HL-60/S4 treated with phorbol 12-myristate 13-acetate at 8.2 ng/mL for 4 days and 3 days (cell line): ENCODE measurements around the gene C10orf67.
"Not testable (repeated sequence)": the region's sequence is repeated elsewhere in the genome, so short reads cannot be mapped to it uniquely, and the experiment has no call there.

Experiments used
- in situ Hi-C: fragments of 300-500 bp; cut with MboI; formaldehyde crosslinking; loops from 2 replicates; pipeline ENCODE4 v1.15.0; 2022; ENCODE audit warnings: low sequenced_read_pairs

Gene C10orf67

DNA sequence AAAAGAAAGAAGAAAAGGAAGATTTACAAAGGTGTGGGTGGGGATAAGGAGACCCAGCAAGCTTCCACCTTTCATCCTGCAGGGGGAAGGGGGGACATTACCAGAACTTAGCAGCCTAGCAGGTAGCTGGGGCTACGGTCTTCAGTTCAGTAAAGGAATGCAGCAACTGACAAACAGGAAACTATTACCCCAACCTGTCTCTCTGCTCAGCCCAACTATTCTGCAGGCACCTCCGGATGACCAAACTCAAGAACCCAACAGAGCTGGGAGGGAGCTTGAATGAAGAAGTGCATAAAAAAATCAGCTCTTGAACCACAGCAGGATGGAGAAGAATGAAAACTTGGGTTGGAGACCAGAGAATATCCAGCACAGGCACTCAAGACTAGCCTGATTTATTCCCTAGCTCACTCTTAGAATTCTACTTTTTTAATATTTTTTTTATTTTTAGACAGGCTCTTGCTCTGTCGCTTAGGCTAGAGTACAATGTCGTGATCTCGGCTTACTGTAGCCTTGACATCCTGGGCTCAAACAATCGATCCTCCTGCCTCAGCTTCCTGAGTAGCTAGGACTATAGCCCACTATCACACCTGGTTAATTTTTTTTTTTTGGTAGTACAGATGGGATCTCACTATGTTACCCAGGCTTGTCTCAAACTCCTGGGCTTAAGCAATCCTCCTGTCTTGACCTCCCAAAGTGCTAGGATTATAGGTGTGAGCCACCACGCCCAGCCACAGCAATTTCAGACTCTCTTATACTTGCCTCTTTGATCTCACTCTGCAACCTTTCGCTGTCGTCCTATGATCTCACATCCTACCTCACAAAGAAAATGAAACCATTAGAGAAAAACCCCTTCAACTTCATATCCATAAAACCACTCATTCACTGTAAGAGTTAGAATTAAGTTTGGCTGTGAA is 18.5 kb upstream of the C10orf67 start:
- in situ Hi-C loops: no loop called here

DNA sequence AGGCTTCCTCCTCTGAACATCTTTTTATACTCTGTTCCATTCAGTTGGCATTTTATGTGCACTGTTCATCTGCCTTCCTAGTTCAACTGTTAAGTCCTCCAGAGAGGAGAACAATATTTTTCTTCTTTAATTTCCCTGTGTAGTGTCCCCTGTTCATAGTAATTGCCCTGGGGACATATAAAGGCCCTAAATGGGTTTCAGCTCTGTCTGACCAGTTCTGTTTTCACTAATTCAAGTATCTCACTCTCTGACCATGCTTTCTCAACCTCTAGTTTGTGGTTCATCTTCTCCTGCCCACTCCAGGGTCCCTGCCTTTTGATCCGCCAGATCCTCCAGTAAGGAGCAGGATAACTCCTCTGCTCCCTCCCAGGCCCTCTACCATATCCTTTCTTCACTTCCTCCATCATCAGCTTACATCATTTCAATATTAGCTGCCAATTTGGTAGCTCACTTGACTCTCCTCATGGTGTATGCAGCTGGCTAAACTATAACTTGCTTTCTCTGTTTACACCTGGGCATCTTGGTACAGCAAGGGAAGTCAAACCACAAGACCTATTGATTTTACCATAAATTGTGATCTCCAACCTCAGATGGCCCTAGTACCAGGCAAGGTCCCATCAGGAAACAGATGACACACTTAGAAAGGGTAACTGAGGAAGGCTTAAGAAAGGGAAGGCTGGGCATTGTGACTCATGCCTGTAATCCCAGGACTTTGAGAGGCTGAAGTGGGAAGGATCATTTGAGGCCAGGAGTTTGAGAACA is 17.7 kb upstream of the C10orf67 start:
- in situ Hi-C loops: no loop called here

DNA sequence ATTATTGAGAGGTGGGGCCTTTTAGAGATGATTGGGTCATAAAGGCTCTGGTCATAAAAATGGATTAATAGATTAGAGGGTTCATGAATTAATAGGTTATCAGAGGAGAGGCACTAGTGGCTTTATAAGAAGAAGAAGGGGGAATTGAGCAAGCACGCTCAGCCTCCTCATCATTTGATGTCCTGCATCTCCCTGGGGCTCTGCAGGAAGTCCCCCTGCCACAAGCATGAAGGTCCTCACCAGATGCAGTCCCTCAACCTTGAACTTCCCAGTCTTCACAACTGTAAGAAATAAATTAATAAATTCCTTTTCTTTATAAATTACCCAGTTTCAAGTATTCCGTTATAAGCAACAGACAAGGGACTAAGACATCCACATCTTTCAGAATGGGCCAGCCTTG is 17.1 kb upstream of the C10orf67 start:
- in situ Hi-C loops: no loop called here

DNA sequence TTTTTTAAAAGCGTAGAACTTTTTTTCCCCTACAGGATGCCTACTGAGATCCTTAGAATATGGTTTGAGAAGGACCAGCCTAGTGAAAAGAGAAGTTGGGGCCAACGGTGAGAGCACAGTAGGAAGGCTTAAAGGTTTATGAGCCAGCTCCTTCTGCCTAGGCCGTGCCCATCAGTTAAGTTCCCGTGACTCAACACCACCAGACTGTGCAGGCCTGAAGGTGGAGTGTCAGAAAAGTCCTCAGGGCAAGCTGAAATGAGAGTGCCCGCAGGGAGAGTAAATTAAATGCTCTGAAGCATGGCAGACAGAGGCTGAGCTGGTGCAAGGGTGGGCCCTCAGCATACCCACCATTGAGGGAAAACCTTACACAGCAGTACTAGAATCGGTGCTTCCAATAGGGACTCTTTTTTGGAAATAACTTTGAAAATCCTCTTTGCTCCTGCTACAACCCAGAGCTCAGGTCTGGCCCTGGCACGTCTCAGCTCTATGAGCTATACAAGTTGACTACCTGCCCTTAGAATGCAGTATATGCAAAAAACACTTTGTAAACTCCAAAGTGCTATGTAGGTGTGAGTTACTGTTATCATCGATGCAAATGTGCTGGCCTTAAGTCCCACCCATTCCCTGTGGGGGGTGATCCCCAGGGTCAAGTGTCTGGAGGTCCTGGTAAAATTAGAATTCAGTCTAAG is 15.2 kb upstream of the C10orf67 start:
- in situ Hi-C loops: no loop called here

DNA sequence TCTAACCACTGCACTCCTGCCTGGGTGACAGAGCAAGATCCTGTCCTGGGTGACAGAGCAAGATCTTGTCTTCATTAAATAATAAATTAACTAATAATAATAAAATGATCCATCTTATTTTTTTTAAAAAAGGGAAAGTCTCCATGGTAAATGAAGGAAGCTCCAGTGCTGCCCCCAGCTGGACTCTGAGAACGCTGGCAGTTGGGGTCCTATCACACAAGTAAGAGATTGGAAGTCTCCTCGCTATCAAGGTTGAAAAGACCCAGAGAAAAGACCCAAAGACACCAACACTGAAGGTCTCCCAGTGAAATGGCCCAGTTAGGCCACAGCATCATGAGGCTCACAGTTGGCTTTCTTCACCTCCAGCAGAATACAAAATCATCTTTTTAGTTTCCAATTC is 13.8 kb upstream of the C10orf67 start:
- in situ Hi-C loops: no loop called here

DNA sequence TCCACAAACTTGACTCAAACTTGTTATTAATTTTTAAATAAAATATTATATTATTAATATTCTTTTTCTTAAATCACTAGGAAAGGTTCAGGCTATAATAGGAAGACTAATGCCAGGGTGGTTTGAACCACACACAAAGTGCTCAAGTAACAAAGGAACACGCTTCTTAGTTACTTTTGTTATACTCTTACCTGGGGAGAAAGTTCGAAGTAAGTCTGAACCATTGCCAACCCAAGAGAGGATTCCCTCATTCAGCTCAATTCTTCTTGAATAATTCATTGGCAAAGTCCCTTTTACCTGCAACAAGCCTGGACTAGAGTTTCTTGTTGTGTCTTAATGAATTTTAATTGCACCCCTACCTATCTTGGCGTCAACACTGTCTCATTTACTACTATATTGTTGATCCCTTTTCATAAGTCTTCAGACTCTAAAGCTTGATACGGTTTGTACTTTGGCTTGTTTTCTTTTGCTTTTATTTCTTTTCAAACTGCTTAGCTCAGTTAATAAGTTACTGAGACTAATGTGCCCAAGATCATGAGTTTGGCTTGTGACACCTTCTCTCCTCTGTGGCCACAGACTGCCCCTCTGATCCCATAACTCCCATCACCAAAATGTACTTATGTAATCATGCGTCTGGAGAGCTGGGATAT is 10.2 kb upstream of the C10orf67 start:
- in situ Hi-C loops: no loop called here

DNA sequence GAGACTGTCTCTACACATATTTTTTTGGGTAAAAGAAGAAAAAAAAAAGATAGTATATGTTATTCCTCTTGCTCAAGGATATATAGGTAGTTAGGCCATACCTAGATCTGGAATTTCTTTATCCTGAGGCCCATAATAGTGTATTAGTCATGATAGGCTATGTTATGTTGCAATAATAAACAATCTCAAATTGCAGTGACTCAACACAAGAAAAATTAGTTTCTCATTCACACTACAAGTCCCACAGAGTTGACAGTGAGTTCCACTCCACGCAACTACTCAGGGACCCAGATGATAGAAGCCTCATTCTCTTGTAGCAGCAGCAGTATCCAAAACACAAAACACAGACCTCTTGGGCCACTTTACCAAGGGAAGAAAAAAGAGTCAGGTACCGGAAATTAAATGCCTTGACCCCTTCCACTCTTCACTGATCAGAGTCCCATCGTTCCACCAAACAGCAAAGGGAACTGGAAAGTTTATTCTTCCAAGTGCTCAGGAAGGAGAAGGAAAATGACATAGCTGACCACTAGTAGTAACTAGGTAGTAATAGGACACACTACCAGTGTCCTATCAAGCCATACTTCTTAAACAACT is 7.4 kb upstream of the C10orf67 start:
- in situ Hi-C loops: no loop called here

DNA sequence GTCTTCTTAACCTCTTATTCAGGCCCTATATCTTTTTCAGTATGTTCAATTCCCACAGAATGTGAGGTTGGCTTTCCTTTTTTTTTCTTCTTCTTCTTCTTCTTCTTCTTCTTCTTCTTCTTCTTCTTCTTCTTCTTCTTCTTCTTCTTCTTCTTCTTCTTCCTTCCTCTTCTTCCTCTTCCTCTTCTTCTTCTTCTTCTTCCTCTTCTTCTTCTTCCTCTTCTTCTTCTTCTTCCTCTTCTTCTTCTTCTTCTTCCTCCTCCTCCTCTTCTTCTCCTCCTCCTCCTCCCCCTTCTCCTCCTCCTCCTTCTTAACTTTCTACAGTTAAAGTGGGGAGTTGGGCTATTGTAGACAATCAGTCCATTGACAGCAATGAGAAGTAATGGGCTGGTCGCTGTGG is 6.1 kb upstream of the C10orf67 start:
- in situ Hi-C loops: not testable (repeated sequence)

DNA sequence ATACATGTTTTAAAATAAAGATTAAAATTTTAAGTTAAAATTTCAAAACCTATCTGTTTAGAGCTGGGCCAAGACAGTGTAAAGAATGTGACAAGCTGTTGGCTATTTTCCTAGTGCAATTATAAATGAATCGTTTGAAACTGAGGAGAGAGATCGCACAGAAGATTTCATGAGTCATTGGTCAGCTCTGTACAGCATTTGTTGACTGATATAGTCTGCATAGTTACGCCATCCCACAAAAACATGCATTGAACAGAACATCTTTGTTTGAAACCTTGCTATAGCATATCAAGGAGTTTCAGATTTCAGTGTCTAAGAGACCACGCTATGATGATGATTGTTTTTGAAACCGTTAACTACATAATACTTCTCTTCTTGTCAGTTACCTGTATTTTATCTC is 1.3 kb upstream of the C10orf67 start:
- in situ Hi-C loops: no loop called here

DNA sequence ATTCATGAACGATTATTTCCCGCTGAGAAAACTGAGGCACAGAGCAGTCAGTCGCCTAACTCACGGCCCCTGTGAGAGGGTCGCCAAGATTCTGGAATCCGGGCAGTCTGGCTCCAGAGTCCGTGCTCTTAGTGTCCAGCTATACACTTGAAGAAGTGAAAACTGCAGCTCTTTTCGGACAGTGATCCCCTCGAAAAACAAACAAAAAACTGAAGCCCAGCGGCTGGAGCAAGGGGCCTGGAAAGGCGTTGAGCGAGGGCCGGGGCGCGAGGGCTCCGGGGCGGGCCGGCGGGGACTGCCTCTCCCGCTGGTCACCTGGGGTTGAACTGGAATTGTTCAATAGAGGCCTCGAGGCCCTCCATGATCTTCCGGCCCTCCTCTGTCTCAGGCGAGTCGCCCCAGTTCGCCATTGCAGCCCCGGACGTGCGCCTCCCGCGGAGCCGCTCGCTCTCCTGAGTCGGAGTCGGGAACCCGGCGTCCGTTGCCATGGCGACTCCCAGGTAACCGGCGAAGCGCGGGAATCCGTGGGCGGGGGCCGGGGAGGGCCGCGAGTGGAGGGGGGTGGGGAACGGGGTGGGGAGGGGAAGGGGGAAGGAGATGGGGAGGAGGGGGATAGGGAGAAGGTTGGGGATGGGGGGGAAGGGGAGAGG is 881 bp downstream of the C10orf67 start:
- in situ Hi-C loops: no loop called here

DNA sequence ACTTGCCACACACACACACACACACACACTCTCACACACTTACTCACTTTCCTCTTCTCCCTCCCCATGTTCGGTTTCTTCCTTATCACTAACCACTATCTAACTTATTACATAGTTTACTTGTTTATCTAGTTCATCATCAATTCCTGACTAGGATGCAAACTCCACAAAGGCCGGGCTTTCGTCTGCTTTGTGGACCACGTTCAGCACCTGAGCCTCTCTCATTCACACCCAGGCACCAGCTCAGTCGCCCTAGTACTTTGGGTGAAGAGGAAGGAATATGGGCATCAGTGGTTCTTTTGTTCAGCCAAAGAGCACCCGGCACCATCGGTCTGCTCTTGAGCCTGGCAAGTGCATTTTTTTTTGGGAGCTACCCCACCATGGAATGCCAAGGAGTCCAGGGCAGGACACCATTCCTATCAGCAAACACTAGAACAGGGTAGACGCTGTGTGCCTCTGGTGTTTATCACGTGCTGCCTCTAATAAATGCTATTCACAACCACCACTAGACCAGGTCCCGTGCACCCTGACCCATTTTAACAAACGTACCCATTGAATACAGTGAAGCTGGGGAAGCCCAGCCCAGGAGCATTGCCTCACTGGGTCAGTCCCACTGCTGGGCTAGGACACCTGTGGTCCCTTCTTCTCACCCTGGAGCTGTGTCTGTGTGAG is 2.2 kb downstream of the C10orf67 start:
- in situ Hi-C loops: no loop called here

DNA sequence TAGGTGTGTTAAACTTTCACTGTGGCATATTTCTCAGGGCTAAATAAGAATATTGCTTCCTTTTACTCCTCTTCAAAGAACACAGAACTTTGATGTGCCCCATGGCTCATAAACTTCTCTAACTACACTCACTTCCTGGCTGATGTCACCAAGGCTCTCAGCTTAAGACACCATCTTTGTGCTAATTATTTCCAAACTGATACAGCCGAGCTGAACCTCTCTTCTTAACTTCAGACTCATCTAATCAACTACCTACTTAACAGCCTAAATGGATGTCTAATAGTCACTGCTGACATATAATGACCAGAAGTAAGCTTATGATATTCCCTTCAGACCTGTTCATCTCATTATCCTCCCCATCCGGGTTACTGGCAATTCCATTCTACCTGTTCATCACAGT is 3.6 kb downstream of the C10orf67 start:
- in situ Hi-C loops: no loop called here

DNA sequence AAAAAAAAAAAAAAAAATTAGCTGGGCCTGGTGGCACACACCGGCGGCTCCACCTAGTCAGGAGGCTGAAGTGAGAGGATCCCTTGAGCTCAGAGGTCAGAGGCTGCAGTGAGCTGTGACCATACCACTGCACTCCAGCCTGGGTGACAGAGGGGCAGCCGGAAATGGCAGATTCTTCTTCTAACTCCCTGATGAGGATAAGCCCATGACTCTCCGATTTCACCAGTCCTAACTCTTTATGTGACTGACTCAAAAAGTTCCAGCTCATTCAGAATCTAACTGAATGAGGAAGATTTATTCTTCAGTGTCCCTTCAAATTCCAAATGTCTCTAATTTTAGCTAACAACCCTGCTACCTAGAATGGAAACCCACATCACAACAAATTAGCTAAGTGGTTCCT is 4.2 kb downstream of the C10orf67 start:
- in situ Hi-C loops: no loop called here

DNA sequence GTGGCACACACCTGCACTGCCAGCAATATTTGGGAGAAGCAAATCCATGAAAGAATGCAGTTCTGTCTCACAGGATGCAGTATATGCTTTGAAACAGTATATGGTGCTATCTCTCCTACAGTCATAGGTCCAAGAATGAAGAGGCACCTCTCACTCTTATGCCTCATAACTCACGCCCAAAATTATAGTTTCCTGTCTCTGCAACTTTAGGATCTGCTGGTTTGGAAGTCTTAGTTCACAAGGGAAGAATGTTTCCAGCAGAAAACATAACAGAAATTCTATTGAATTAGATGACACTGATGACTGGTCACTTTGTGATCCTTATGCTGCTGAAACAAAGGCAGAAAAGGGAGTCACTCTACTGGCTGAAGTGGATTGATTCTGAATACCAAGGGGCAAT is 5.7 kb downstream of the C10orf67 start:
- in situ Hi-C loops: no loop called here

DNA sequence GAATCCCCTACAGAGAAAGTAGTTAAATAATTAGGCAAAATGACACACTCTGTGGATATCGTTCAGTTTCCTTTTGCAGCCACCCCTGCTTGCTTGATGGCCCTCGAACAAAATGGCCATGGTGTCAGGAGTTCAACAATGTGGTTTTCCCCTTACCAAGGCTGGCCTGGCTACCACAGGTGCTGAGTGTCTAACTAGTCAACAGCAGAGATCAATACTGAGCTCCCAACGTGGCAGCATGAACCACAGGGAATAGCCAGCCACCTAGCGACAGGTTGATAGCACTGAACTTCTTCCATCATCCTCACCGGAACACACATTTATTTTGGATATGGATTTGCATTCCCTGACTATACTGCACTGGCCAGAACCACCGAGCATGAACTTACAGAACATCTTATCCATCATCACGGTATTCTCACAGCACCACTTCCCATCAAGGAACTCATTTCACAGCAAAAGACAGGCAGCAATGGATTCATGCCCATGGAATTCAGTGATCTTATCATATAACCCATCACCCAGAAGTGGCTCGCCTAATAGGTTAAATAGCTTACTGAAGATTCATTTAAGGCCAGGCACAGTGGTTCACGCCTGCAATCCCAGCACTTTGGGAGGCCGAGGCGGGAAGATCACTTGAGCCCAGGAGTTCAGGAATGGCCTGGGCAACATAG is 6.3 kb downstream of the C10orf67 start:
- in situ Hi-C loops: no loop called here

DNA sequence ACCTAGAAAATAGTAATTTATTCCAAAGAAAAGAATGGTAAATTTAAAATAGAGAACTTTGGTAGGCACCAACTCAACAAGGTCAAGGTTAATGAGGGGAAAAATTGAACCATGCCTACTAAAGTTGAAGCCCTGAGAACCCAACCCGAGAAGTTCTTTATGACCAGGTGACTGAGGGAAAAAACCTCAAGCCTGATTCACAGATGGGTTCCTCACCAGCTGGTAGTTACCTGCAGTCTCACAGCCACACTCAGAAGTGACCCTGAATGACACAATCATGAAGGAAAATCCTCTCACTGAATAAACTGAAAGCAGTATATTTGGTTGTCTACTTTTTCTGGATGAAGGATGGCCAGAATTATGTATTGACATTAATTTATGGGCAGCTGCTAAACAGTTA is 7.0 kb downstream of the C10orf67 start:
- in situ Hi-C loops: no loop called here

DNA sequence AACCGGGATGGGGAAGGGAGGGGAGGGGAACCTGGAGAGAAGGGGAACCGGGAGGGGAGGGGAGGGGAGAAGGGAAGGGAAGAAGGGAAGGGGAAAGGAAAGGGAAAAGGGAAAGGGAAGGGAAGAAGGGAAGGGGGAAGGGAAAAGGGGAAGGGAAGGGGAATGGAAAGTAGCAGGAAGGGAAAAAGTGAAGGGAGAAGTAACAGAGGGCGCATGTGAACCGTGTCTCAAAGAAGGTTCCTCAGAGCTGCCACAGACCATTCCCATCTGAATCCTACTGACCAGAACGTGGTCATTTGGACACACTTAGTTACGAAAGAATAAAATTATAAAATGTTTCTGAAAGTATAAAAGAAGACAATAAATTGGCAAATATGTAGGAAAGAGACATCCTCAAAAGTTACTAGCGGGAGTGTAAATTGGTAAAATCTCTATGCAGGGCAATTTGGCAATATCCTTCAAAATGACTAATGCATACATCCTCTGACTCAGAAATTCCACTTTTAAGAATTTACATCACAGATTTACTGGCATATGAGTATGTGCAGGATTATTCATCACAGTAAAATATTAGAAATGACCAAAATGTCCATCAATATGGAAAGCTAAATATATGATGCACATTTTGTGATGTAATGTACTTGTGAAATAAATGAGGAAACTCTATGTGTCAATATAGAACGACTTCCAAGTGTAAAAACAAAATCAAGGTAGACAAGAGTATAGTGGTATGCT is 12.9 kb downstream of the C10orf67 start:
- in situ Hi-C loops: no loop called here

DNA sequence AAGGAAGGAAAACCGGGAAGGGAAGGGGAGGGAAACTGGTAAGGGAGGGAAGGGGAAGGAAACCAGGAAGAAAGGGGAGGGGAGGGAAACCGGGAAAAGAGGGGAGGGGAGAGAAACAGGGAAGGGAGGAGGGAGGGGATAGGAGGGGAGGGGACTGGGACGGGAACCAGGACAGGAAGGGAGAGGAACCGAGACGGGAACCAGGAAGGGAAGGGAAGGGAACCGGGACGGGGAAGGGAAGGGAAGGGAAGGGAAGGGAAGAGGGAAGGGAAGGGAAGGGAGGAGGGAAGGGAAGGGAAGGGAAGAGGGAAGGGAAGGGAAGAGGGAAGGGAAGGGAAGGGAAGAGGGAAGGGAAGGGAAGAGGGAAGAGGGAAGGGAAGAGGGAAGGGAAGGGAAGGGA is 13.6 kb downstream of the C10orf67 start:
- in situ Hi-C loops: no loop called here
